Cerebellar nuclear complex (tissue), 1 donor: ENCODE results near the gene SPAG6.
"Not testable (repeated sequence)": the region's sequence is repeated elsewhere in the genome, so short reads cannot be mapped to it uniquely, and the experiment has no call there.

Experiments
- DNase-seq, 2 experiments: peaks; one replicate each; lab custom pipeline; 2025; lab: John Stamatoyannopoulos, UW

The SPAG6 gene

DNA sequence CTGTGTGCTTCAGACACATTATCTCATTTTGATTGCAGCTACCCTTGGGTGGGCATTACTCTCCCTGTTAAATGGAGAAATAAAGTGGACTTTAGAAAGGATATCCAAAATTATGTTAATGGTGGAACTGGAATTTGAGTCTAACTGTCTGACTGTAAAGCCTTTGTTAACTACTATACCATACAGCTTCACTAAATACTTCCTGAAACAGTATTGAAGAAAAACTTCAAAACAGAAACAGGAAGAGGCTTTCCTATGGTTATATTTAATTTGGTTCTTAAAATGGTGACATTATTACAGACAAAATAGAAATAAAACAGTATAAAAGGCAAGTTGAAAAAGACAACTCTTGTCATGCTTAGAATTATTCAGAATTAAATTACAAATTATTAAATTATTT lies 25.0 kb downstream of the SPAG6 start:
- no peak for DNase-seq

DNA sequence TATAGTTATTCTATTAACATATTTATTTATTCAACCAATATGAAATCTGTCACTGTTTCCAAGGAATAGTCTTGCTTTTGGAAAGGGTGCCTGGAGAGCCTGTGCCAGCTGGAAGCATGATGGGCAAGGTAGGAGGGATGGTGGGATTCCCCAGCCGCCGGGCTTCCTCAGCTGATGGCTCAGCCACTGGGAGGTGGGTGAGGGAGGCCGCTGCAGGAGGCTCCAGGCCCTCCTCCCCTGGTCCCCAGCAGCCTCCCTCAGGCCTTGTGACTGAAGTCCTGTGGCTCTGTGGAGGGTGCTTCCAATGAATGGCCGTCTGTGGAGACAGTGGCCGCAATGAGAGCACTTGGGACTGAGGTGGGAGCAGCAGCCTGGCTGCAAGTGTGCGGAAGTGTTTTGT lies 27.0 kb downstream of the SPAG6 start:
- DNase-seq, result no peak

DNA sequence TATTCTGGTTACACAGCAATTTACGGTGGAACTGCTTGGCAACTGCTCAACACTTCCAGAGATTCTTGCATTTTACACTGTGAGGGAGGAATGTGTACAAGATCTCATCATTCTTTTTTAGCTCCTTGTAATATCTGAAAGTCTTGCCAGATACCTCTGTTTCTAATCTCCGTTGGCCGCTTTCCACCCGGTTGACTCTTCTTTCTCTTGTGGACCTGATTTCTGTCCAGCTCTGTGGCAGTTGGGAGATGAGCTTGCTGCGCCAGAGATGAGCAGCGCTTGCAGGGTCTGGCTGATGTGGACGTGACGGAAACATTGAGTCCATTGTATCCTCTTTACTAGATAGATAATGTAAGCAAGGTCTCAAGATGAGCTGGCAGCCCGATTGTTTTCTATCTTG lies 27.6 kb downstream of the SPAG6 start:
- DNase-seq, result no peak

- no peak for DNase-seq
Observed at GRCh38 chr10:22374489-22375126, 29.3 kb downstream of the SPAG6 start.

GRCh38 chr10:22379059-22379458 lies 33.8 kb downstream of the SPAG6 start:
- DNase-seq, result no peak

- DNase-seq, result no peak
Observed at GRCh38 chr10:22381262-22381661, 36.0 kb downstream of the SPAG6 start.

GRCh38 chr10:22386503-22386902 lies 41.2 kb downstream of the SPAG6 start:
- no peak for DNase-seq

DNA sequence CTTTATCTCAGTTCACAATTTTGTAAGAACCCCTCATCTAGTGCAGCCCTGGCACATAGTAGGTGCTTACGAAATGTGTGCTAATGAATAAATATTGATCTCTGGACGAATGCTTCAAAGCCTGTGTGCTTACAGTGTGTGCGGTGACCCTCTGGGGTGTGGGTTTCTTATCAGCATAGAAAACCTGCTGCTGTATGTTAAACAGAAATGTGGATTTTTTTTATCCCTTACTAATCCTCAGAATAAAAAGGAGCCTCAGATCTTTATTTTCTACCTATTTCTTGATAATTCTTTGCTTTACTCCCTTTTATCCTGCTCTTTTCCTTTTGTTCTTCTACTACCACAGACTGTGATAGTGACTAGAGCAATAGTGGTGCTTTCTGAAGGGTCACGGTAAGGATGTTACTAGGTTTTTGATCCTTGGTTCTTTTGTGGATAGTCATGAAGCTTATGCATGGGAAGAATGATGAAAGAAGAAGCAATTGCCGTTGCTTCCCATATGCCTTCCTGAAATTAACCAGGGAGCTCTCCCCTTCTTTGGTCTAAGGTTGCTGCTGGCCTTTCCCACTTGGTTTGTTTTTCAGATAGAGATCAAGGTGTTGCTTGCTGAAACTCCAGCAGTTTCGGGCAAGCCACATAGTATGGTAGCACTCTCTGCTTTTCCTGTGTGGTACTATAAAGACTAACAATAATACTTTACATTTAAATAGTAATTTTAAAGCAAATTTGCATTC lies 44.7 kb downstream of the SPAG6 start:
- no peak for DNase-seq

DNA sequence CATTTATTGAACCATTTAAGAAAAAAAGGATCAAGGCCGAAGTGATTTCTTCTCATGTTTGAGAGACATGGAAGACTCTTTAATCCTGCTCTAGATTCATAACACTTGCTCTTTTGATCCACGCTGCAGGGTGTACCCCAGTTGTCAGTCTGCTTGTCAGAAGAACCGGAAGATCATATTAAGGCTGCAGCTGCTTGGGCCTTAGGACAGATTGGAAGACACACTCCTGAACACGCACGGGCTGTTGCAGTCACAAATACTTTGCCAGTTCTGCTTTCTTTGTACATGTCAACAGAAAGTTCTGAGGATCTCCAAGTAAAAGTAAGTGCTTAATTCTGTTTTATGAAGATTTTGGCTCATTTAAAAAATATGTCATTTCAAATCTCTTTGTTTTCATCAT lies 46.3 kb downstream of the SPAG6 start:
- no peak for DNase-seq

DNA sequence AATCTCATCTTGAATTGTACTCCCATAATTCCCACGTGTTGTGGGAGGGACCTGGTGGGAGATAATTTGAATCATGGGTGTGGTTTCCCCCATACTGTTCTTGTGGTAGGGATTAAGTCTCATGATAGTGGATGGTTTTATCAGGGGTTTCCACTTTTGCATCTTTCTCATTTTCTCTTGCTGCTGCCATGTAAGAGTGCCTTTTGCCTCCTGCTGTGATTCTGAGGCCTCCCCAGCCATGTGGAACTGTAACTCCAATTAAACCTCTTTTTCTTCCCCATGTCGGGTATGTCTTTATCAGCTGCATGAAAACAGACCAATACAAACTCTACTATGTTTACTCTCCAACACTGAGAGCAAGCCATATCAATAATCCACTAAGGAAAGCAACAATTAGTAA lies 50.9 kb downstream of the SPAG6 start:
- DNase-seq, result not testable (repeated sequence)

DNA sequence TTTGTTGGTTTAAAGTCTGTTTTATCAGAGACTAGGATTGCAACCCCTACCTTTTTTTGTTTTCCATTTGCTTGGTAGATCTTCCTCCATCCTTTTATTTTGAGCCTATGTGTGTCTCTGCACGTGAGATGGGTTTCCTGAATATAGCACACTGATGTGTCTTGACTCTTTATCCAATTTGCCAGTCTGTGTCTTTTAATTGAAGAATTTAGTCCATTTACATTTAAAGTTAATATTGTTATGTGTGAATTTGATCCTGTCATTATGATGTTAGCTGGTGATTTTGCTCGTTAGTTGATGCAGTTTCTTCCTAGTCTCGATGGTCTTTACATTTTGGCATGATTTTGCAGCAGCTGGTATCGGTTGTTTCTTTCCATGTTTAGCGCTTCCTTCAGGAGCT lies 61.6 kb downstream of the SPAG6 start:
- DNase-seq, result not testable (repeated sequence)

GRCh38 chr10:22410394-22410793 lies 65.1 kb downstream of the SPAG6 start:
- no peak for DNase-seq

GRCh38 chr10:22410846-22411245 lies 65.5 kb downstream of the SPAG6 start:
- no peak for DNase-seq

DNA sequence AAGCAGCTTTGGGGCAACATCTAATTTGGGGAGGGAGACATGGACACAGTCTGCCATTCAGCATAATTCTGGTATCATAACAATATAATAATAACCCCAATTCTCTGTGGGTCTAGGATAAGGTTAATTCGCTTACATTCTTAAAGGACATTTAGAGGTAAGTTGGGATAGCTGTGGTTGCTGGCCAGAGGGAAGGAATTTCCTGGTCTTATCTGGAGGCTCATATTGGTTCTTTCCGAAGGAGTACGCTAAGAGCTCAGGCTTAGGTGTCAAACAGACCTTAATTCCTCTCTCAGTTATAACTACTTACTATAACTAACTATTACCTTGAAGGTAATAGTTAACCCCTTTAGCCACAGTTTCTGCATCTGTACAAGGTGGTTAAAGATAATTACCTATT lies 68.8 kb downstream of the SPAG6 start:
- no peak for DNase-seq

DNA sequence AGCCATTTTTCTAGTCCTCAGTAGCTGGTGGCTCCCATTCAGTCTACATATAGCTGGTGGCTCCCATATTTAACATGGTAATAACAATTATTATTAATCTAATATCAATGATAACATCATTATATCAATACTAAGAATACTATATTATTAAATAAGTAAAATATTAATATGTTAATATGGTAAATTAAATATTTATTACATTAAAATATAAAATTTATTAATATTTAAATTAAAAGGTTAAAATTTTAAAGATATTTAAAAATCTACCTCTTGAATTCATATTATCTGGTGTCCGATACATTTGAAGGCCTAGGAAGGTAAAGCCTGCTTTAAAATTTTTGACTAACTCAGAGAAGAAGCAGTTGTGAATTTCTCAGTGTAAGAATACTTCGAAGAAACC lies 69.8 kb downstream of the SPAG6 start:
- no peak for DNase-seq

- no peak for DNase-seq
Observed at GRCh38 chr10:22417736-22418268, 72.5 kb downstream of the SPAG6 start.

DNA sequence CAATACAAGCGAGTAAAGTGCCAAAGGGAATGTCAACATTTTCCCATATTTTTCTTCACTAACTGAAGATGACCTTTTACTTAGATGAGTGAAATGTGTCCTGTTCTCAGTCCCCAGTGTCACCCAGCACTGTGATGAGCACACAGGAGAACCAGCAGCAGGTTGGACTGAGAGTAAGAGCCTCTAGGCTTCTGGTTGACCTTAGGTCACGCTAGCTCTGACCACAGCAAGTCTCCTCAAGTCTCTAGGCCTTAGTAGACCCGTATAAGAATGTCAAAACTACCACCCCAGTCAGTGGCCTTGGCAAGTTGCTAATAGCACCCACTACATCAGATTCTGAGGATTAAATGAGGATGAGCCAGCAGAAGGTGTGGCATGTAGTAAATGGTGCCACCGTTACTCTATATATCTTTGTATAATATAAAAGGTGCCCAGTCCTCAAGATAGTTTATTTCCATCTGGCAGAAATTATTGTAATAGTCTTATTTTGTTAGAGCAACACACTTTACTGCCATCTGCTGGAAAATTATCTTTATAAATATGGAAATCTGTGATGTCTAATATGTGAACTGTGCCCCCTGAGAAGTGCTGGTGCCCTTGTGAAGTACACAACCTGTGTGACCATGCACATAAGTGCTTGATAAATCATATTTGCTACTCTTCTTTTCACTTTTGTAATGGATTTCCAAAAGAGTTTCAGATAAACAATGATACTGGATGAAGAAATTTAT lies 75.7 kb downstream of the SPAG6 start:
- no peak for DNase-seq

GRCh38 chr10:22426653-22427052 lies 81.4 kb downstream of the SPAG6 start:
- DNase-seq, result no peak

- DNase-seq, result no peak
Observed at GRCh38 chr10:22427101-22427500, 81.8 kb downstream of the SPAG6 start.

- DNase-seq, result no peak
Observed at GRCh38 chr10:22427890-22428571, 82.7 kb downstream of the SPAG6 start.

DNA sequence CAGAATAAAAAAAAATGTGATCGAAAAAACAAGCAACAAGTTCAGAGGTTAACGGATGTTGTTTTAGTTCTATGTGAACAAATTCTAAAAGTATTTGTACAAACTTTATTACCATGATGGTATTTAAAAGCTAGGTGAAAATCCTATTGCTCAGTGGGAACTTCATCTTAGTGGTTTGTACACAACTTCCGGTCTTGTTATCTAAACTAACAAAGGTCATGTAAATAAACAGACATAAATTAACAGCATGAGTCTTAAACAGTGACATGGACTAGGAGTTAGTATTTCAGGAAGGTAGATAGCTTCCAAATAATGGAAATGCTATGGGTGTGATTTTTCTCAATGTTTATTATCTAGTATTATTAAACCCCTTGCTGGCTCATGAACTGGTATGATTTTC lies 83.8 kb downstream of the SPAG6 start:
- DNase-seq, result no peak

DNA sequence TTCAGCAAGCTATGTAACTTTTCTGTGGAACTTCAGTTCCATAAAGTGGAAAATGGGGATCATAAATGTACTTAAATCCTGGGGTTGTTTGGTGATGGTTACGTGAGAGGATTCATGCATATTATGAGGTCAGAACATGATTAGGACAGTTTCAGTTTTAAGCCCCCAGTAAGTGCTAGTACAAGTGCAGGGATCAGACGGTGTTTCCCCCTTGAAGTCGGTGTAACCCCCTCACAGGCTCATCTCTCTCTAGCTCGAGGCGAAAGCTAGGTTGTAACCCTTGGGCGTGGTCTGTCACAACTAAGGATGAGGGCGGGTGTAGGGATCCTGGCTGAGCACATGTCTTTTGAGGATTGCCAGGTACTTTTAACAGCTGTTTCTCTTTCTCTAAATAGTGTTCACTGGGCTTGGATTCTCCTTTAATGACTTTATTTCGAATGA lies 84.7 kb downstream of the SPAG6 start:
- DNase-seq, result no peak
